Measurements from ENCODE around the gene WWP2.

The WWP2 gene

GRCh38 chr16:69927056-69927757 lies 165.1 kb downstream of the WWP2 start:
- no peak for DNase-seq (ENCODE audit: low spot score)

- DNase-seq (ENCODE audit: low spot score), result no peak
These were observed 166.8 kb downstream of the WWP2 start for GRCh38 chr16:69928856-69929400.

GRCh38 chr16:69929480-69929879 lies 167.3 kb downstream of the WWP2 start:
- no peak for DNase-seq (ENCODE audit: low spot score)

- peak; percentile 80 for DNase-seq (ENCODE audit: low spot score)
These were observed 168.1 kb downstream of the WWP2 start for GRCh38 chr16:69930117-69930776.

GRCh38 chr16:69931631-69932030 lies 169.5 kb downstream of the WWP2 start:
- DNase-seq (ENCODE audit: low spot score), result no peak

- no peak for DNase-seq (ENCODE audit: low spot score)
These were observed 170.1 kb downstream of the WWP2 start for GRCh38 chr16:69932228-69932627.

- DNase-seq (ENCODE audit: low spot score), result no peak
These were observed 170.7 kb downstream of the WWP2 start for GRCh38 chr16:69932691-69933392.

GRCh38 chr16:69934044-69934443 lies 171.9 kb downstream of the WWP2 start:
- DNase-seq (ENCODE audit: low spot score), result no peak

GRCh38 chr16:69934751-69935150 lies 172.6 kb downstream of the WWP2 start:
- DNase-seq (ENCODE audit: low spot score), result no peak

- DNase-seq (ENCODE audit: low spot score), result no peak
These were observed 173.2 kb downstream of the WWP2 start for GRCh38 chr16:69935278-69935711.

GRCh38 chr16:69935740-69936139 lies 173.6 kb downstream of the WWP2 start:
- DNase-seq (ENCODE audit: low spot score), result no peak

GRCh38 chr16:69936252-69936651 lies 174.1 kb downstream of the WWP2 start:
- no peak for DNase-seq (ENCODE audit: low spot score)

- DNase-seq (ENCODE audit: low spot score), result no peak
These were observed 174.6 kb downstream of the WWP2 start for GRCh38 chr16:69936751-69937211.

GRCh38 chr16:69937465-69937951 lies 175.4 kb downstream of the WWP2 start:
- peak; percentile 47 for DNase-seq (ENCODE audit: low spot score)

- no peak for DNase-seq (ENCODE audit: low spot score)
These were observed 177.1 kb downstream of the WWP2 start for GRCh38 chr16:69938981-69939820.

- DNase-seq (ENCODE audit: low spot score), result no peak
These were observed 177.9 kb downstream of the WWP2 start for GRCh38 chr16:69939821-69940585.

GRCh38 chr16:69940676-69941075 lies 178.5 kb downstream of the WWP2 start:
- no peak for DNase-seq (ENCODE audit: low spot score)

GRCh38 chr16:69941251-69942098 lies 179.3 kb downstream of the WWP2 start:
- DNase-seq (ENCODE audit: low spot score), result no peak

- DNase-seq (ENCODE audit: low spot score), result no peak
These were observed 180.0 kb downstream of the WWP2 start for GRCh38 chr16:69942099-69942491.

- DNase-seq (ENCODE audit: low spot score), result no peak
These were observed 180.6 kb downstream of the WWP2 start for GRCh38 chr16:69942627-69943170.

Measured in D341Med (cell line).